ENCODE measurements around the gene MINK1. TPM values are rescaled to one million over a fixed set of nuclear protein-coding genes. Genes with fewer than 3 reads are reported as not detected.
A peak's percentile ranks its signal among the peaks of the same experiment; 100 is the strongest.

MINK1 gene
- polyA plus RNA-seq, 4 donors = 49.2 to 110 (median 64.7) TPM

DNA sequence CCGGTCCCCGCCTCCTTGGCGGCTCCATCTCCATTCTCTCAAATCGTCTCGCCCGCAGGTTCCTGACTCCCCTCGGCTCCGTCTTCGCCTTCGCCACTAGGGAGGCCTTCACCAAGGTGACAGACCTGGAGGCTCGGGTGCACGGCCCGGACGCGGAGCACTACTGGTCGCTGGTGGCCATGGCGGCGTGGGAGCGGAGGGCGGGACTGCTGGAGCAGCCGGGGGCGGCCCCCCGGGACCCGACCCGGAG lies 43.5 kb upstream of the MINK1 start:
- H3K9me3 ChIP-seq (ENCODE audit: control insufficient read depth in 2 of 2, insufficient read depth in 1 of 2, low read depth in 1 of 2, low read length in 1 of 2) = no peaks in the 10 kb centered on the region
- H3K27me3 ChIP-seq (ENCODE audit: control insufficient read depth in 3 of 3, insufficient read depth in 3 of 3, low read length in 3 of 3) = peaks cover 0 to 24% (median 5%) of the 10 kb centered on the region in 3 donors
- 0% methylated on average over 19 to 25 of the region's 25 CpGs for WGBS, 3 donors
- peak overlapping the region; percentile 48 to 95 (median 87) for H3K4me3 ChIP-seq (ENCODE audit: low read depth in 1 of 3, low read length in 3 of 3)
- DNase-seq (no peak), FAIRE-seq (no peak)
- peak overlapping the region; percentile 98 to 100 (median 99) for H3K27ac ChIP-seq (ENCODE audit: low read depth in 1 of 3, low read length in 2 of 3)
- H3K4me1 ChIP-seq (ENCODE audit: control insufficient read depth in 3 of 3, insufficient read depth in 2 of 3, low read depth in 1 of 3, low read length in 2 of 3) = peaks cover 0 to 41% (median 10%) of the 10 kb centered on the region in 3 donors
- H3K36me3 ChIP-seq (ENCODE audit: control insufficient read depth in 3 of 3, insufficient read depth in 2 of 3, low read depth in 1 of 3, low read length in 3 of 3) = no peaks in the 10 kb centered on the region

DNA sequence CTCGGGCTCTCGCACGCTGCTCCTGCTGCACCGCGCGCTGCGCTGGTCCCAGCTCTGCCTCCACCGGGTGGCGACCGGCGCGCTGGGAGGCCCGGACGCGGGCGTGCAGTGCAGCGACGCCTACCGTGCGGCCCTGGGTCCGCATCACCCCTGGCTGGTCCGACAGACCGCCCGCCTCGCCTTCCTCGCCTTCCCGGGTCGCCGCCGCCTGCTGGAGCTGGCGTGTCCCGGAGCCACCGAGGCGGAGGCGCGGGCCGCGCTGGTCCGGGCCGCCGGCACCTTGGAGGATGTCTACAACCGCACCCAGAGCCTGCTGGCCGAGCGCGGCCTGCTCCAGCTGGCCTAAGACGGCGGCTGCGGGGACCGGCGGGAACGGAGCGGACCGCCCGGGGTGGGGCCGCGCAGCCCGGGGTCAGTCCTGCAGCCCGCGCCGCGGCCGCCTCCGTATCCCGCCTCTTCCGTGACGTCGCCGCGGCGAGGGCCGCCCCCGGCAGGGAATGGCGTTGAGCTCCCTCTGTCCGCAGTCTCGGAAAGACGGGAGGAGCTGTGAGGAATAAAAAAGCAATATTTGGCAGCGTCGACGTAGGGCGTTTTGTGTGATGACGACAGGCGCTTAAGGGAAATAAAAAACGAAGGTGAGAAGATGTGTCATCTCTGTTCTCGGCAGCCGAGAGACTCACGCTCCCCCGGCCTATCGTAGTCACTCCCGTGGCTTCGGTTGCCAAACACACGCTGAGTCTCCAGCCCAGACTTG lies 43.0 kb upstream of the MINK1 start:
- Histone ChIP-seq H3K27me3 (ENCODE audit: control insufficient read depth in 3 of 3, insufficient read depth in 3 of 3, low read length in 3 of 3) (peaks cover 0 to 19% (median 5%) of the 10 kb centered on the region in 3 donors), H3K4me1 (ENCODE audit: control insufficient read depth in 3 of 3, insufficient read depth in 2 of 3, low read depth in 1 of 3, low read length in 2 of 3) (peaks cover 0 to 41% (median 10%) of the 10 kb centered on the region in 3 donors), H3K36me3 (ENCODE audit: control insufficient read depth in 3 of 3, insufficient read depth in 2 of 3, low read depth in 1 of 3, low read length in 3 of 3) (no peaks in the 10 kb centered on the region), H3K27ac (ENCODE audit: low read depth in 1 of 3, low read length in 2 of 3) (peak overlapping the region; percentile 98 to 100 (median 99)), H3K9me3 (ENCODE audit: control insufficient read depth in 2 of 2, insufficient read depth in 1 of 2, low read depth in 1 of 2, low read length in 1 of 2) (no peaks in the 10 kb centered on the region), H3K4me3 (ENCODE audit: low read depth in 1 of 3, low read length in 3 of 3) (peak overlapping the region; percentile 48 to 95 (median 87))
- FAIRE-seq (no peak), DNase-seq (peak; percentile 90 to 94)
- 0% methylated on average over 64 to 91 of the region's 91 CpGs for WGBS, 3 donors

DNA sequence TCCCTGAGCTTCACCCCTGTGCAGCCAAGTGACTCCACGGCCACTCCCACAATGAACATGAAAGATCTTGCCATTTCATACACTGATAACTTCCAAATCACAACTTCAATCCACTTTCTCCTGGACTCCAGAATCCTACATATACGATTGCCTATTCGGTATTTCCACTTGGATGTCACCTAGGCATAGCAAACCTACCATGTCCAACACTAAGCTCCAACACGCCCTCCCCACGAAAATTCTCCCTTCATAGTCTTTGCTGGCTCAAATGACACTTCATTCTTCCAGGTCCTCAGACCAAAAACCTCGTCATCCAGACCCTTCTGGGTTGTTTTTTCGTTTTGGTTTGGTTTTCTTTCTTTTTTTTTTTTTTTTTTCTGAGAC lies 42.4 kb upstream of the MINK1 start:
- H3K9me3 ChIP-seq (ENCODE audit: control insufficient read depth in 2 of 2, insufficient read depth in 1 of 2, low read depth in 1 of 2, low read length in 1 of 2) = no peaks in the 10 kb centered on the region
- peak overlapping the region in 2 of 3 donors; percentile 87 to 95 for H3K4me3 ChIP-seq (ENCODE audit: low read depth in 1 of 3, low read length in 3 of 3)
- H3K4me1 ChIP-seq (ENCODE audit: control insufficient read depth in 3 of 3, insufficient read depth in 2 of 3, low read depth in 1 of 3, low read length in 2 of 3) = peaks cover 0 to 35% (median 10%) of the 10 kb centered on the region in 3 donors
- DNase-seq (no peak), FAIRE-seq (no peak)
- 17 to 28% (median 26%) methylated on average over 7 of the region's 7 CpGs for WGBS, 3 donors
- no peaks in the 10 kb centered on the region for H3K36me3 ChIP-seq (ENCODE audit: control insufficient read depth in 3 of 3, insufficient read depth in 2 of 3, low read depth in 1 of 3, low read length in 3 of 3)
- peaks cover 0 to 13% (median 4%) of the 10 kb centered on the region in 3 donors for H3K27me3 ChIP-seq (ENCODE audit: control insufficient read depth in 3 of 3, insufficient read depth in 3 of 3, low read length in 3 of 3)
- H3K27ac ChIP-seq (ENCODE audit: low read depth in 1 of 3, low read length in 2 of 3) = peak overlapping the region; percentile 98 to 100 (median 99)

DNA sequence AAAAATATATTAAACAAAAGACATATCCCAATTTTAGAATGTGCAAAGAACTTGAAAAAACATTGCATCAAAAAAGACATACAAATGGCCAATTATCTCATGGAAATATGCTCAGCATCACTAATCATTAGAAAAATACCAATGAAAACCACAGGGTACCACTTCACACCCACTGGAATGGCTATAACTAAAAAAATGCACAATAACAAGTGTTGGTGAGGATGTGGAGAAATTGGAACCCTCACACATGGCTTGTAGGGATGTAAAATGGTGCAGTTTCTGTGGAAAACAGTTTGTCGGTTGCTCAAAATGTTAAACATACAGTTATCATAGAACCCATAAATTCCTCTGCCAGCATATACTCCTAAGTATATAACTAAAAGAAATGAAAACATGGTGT lies 38.0 kb upstream of the MINK1 start:
- no peaks in the 10 kb centered on the region for H3K9me3 ChIP-seq (ENCODE audit: control insufficient read depth in 2 of 2, insufficient read depth in 1 of 2, low read depth in 1 of 2, low read length in 1 of 2)
- no peak for FAIRE-seq
- DNase-seq = no peak
- H3K27ac ChIP-seq (ENCODE audit: low read depth in 1 of 3, low read length in 2 of 3) = no peak overlapping the region
- peaks cover 2 to 21% (median 8%) of the 10 kb centered on the region in 3 donors for H3K36me3 ChIP-seq (ENCODE audit: control insufficient read depth in 3 of 3, insufficient read depth in 2 of 3, low read depth in 1 of 3, low read length in 3 of 3)
- 88 to 98% (median 93%) methylated on average over 1 of the region's 1 CpG for WGBS, 3 donors
- peaks cover 0 to 18% (median 4%) of the 10 kb centered on the region in 3 donors for H3K4me1 ChIP-seq (ENCODE audit: control insufficient read depth in 3 of 3, insufficient read depth in 2 of 3, low read depth in 1 of 3, low read length in 2 of 3)
- no peaks in the 10 kb centered on the region for H3K27me3 ChIP-seq (ENCODE audit: control insufficient read depth in 3 of 3, insufficient read depth in 3 of 3, low read length in 3 of 3)
- peak overlapping the region in 1 of 3 donors; percentile 40 for H3K4me3 ChIP-seq (ENCODE audit: low read depth in 1 of 3, low read length in 3 of 3)

DNA sequence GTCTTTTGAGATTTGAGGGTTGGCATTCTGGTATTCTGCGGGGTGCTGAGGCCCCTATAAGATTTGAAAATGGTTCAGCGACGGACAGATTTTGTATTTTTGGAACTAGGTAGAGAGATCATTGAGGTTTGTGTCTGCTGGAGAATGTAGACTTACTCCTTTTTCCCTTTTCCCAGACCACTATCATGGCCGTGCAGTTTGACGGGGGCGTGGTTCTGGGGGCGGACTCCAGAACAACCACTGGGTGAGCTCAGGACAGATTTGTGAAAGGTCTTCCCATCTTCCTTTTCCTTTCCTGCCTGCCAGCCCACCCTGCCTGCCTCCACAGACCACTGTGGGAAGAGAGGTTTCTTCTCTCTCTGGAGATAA lies 36.6 kb upstream of the MINK1 start:
- H3K27ac ChIP-seq (ENCODE audit: low read depth in 1 of 3, low read length in 2 of 3) = peak overlapping the region in 2 of 3 donors; percentile 65 to 73
- H3K36me3 ChIP-seq (ENCODE audit: control insufficient read depth in 3 of 3, insufficient read depth in 2 of 3, low read depth in 1 of 3, low read length in 3 of 3) = peaks cover 2 to 21% (median 8%) of the 10 kb centered on the region in 3 donors
- no peaks in the 10 kb centered on the region for H3K9me3 ChIP-seq (ENCODE audit: control insufficient read depth in 2 of 2, insufficient read depth in 1 of 2, low read depth in 1 of 2, low read length in 1 of 2)
- H3K4me3 ChIP-seq (ENCODE audit: low read depth in 1 of 3, low read length in 3 of 3) = peak overlapping the region; percentile 68 to 93 (median 89)
- DNase-seq (peak in 1 of 2 donors; percentile 31), FAIRE-seq (no peak)
- H3K4me1 ChIP-seq (ENCODE audit: control insufficient read depth in 3 of 3, insufficient read depth in 2 of 3, low read depth in 1 of 3, low read length in 2 of 3) = peaks cover 0 to 8% (median 4%) of the 10 kb centered on the region in 3 donors
- 0 to 4% (median 0%) methylated on average over 4 to 7 of the region's 7 CpGs for WGBS, 3 donors
- H3K27me3 ChIP-seq (ENCODE audit: control insufficient read depth in 3 of 3, insufficient read depth in 3 of 3, low read length in 3 of 3) = no peaks in the 10 kb centered on the region

DNA sequence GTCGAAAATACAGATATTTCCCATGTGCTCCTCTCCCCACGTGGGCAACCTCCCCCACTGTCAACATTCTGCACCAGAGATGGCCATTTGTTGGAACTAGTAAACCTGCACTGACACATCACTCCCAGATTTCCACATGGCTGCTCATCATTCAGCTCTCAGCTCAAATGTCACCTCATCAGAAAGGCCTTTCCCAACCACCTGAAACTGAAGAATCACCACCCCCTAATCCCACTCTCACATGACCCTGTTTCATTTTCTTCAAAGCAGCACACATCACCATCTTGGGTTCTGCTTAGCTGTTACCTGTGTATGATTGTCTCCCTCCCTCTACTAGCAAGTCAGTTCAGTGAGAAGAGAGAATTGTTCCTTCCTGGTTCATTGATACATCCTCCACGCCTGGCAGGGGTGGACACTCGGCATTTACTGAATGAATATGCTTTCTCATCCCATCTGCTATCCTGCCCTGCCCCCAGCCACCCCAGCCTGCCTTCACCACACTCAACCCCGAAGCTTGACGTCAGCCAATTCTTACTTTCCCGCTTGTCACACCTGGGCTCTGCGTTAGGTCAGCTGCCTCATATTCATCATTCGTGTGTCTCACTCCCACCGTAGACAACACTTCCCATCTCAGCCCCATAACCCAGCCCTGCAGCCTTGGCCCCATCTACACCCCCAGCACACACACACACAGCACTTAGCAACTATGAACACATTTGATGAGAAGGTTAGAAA lies 32.5 kb upstream of the MINK1 start:
- H3K9me3 ChIP-seq (ENCODE audit: control insufficient read depth in 2 of 2, insufficient read depth in 1 of 2, low read depth in 1 of 2, low read length in 1 of 2) = no peaks in the 10 kb centered on the region
- peaks cover 0 to 8% (median 4%) of the 10 kb centered on the region in 3 donors for H3K4me1 ChIP-seq (ENCODE audit: control insufficient read depth in 3 of 3, insufficient read depth in 2 of 3, low read depth in 1 of 3, low read length in 2 of 3)
- FAIRE-seq = no peak
- 70 to 89% (median 75%) methylated on average over 10 of the region's 10 CpGs for WGBS, 3 donors
- no peaks in the 10 kb centered on the region for H3K27me3 ChIP-seq (ENCODE audit: control insufficient read depth in 3 of 3, insufficient read depth in 3 of 3, low read length in 3 of 3)
- H3K36me3 ChIP-seq (ENCODE audit: control insufficient read depth in 3 of 3, insufficient read depth in 2 of 3, low read depth in 1 of 3, low read length in 3 of 3) = peaks cover 2 to 21% (median 8%) of the 10 kb centered on the region in 3 donors
- no peak for DNase-seq
- H3K4me3 ChIP-seq (ENCODE audit: low read depth in 1 of 3, low read length in 3 of 3) = no peak overlapping the region
- H3K27ac ChIP-seq (ENCODE audit: low read depth in 1 of 3, low read length in 2 of 3) = no peak overlapping the region

DNA sequence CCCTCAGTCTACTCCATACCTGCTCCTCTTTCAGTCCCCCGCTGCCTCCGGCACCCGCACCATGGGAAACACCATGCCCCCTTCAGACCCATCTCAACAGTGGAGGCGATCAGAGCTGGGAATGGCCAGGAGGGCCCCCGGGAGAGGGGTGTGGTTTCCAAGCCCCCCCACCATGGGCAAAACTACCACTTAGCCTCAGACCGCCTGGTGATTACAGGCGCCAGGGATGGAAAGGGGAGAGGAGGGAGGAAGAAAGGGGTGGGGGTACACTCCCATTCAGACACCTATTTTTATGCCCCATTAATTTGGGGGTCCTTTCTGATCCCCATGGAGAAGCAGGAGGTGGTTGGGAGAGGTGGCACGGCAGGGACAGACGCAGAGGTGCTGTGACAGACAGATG lies 30.9 kb upstream of the MINK1 start, which contains the start of gene C17orf114:
TSS of gene C17orf114 (minus strand) at position 101 of the 400 bp plus-strand sequence.
- Histone ChIP-seq H3K4me1 (ENCODE audit: control insufficient read depth in 3 of 3, insufficient read depth in 2 of 3, low read depth in 1 of 3, low read length in 2 of 3) (peaks cover 0 to 3% (median 0%) of the 10 kb centered on the region in 3 donors), H3K36me3 (ENCODE audit: control insufficient read depth in 3 of 3, insufficient read depth in 2 of 3, low read depth in 1 of 3, low read length in 3 of 3) (peaks cover 2 to 19% (median 8%) of the 10 kb centered on the region in 3 donors), H3K9me3 (ENCODE audit: control insufficient read depth in 2 of 2, insufficient read depth in 1 of 2, low read depth in 1 of 2, low read length in 1 of 2) (no peaks in the 10 kb centered on the region), H3K4me3 (ENCODE audit: low read depth in 1 of 3, low read length in 3 of 3) (no peak within 1 kb of the TSS), H3K27me3 (ENCODE audit: control insufficient read depth in 3 of 3, insufficient read depth in 3 of 3, low read length in 3 of 3) (no peaks in the 10 kb centered on the region), H3K27ac (ENCODE audit: low read depth in 1 of 3, low read length in 2 of 3) (no peak within 1 kb of the TSS)
- DNase-seq (no peak), FAIRE-seq (no peak)
- 79 to 86% (median 86%) methylated on average over 9 of the region's 9 CpGs for WGBS, 3 donors

DNA sequence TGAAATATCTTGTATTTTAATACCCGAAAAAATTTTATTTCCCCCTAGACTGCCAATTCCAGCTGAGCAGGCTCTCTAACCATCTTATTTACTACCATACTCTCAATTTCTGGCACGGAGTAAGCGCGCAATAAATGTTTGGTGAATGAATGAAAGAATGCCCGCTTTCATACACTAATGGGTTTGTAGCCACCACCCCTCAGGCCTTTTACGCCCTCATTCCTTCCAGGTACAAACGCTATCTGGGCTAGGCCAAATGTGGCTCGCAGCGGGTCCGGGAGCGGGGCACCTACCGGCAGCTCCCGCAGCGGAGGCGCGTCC lies 26.7 kb upstream of the MINK1 start:
- FAIRE-seq (no peak), DNase-seq (peak in 1 of 2 donors; percentile 17)
- peaks cover 0 to 10% (median 0%) of the 10 kb centered on the region in 3 donors for H3K4me1 ChIP-seq (ENCODE audit: control insufficient read depth in 3 of 3, insufficient read depth in 2 of 3, low read depth in 1 of 3, low read length in 2 of 3)
- H3K27me3 ChIP-seq (ENCODE audit: control insufficient read depth in 3 of 3, insufficient read depth in 3 of 3, low read length in 3 of 3) = no peaks in the 10 kb centered on the region
- 0 to 3% (median 2%) methylated on average over 11 to 16 of the region's 16 CpGs for WGBS, 3 donors
- peak overlapping the region in 2 of 3 donors; percentile 8 to 53 for H3K27ac ChIP-seq (ENCODE audit: low read depth in 1 of 3, low read length in 2 of 3)
- peak overlapping the region; percentile 40 to 95 (median 60) for H3K4me3 ChIP-seq (ENCODE audit: low read depth in 1 of 3, low read length in 3 of 3)
- H3K36me3 ChIP-seq (ENCODE audit: control insufficient read depth in 3 of 3, insufficient read depth in 2 of 3, low read depth in 1 of 3, low read length in 3 of 3) = peaks cover 0 to 19% (median 0%) of the 10 kb centered on the region in 3 donors
- no peaks in the 10 kb centered on the region for H3K9me3 ChIP-seq (ENCODE audit: control insufficient read depth in 2 of 2, insufficient read depth in 1 of 2, low read depth in 1 of 2, low read length in 1 of 2)

Data from small intestine (tissue), 7 donors.